ENCODE data around the gene TASP1. TPM values are rescaled to one million over a fixed set of nuclear protein-coding genes. Genes with fewer than 3 reads are reported as not detected.

Gene TASP1
- total RNA-seq, 1 donor from 2014 or later: 13.8 TPM

- Mint-ChIP-seq H3K4me1 (ENCODE audit: low read depth) (no peaks in the 10 kb centered on the region), H3K4me3 (no peak overlapping the region), H3K36me3 (ENCODE audit: low read depth) (no peaks in the 10 kb centered on the region), H3K27ac (no peak overlapping the region), H3K27me3 (ENCODE audit: insufficient read depth) (no peaks in the 10 kb centered on the region), H3K9me3 (no peaks in the 10 kb centered on the region)
- intact Hi-C loops (cut with micrococcal nuclease): loop anchor here (1.0 kb wide), 1 partner anchor 87 kb away; no protein-coding TSS in a partner anchor
- no peak for DNase-seq (ENCODE audit: low spot score)
Observed at GRCh38 chr20:13458860-13459451, 179.8 kb downstream of the TASP1 start.

GRCh38 chr20:13457487-13457886, 181.2 kb downstream of the TASP1 start:
- Mint-ChIP-seq H3K9me3 (peaks cover 4% of the 10 kb centered on the region), H3K27me3 (ENCODE audit: insufficient read depth) (no peaks in the 10 kb centered on the region), H3K4me3 (no peak overlapping the region), H3K36me3 (ENCODE audit: low read depth) (no peaks in the 10 kb centered on the region), H3K4me1 (ENCODE audit: low read depth) (no peaks in the 10 kb centered on the region), H3K27ac (no peak overlapping the region)
- no peak for DNase-seq (ENCODE audit: low spot score)
- intact Hi-C loops (cut with micrococcal nuclease): no loop called here

- intact Hi-C loops (cut with micrococcal nuclease): no loop called here
Observed at GRCh38 chr20:13455713-13456112, 183.0 kb downstream of the TASP1 start.

GRCh38 chr20:13453367-13453766, 185.4 kb downstream of the TASP1 start:
- no peaks in the 10 kb centered on the region for H3K4me1 Mint-ChIP-seq (ENCODE audit: low read depth)

More at GRCh38 chr20:13455713-13456112, 183.0 kb downstream of the TASP1 start:
- no peaks in the 10 kb centered on the region for H3K4me1 Mint-ChIP-seq (ENCODE audit: low read depth)
- no peak for DNase-seq (ENCODE audit: low spot score)
- H3K9me3 Mint-ChIP-seq: peaks cover 7% of the 10 kb centered on the region
- no peak overlapping the region for H3K4me3 Mint-ChIP-seq
- H3K27me3 Mint-ChIP-seq (ENCODE audit: insufficient read depth): no peaks in the 10 kb centered on the region
- H3K36me3 Mint-ChIP-seq (ENCODE audit: low read depth): no peaks in the 10 kb centered on the region
- H3K27ac Mint-ChIP-seq: no peak overlapping the region

GRCh38 chr20:13452470-13453124, 186.1 kb downstream of the TASP1 start:
- intact Hi-C loops (cut with micrococcal nuclease): no loop called here
- H3K27me3 Mint-ChIP-seq (ENCODE audit: insufficient read depth): no peaks in the 10 kb centered on the region
- no peak for DNase-seq (ENCODE audit: low spot score)
- H3K4me3 Mint-ChIP-seq: no peak overlapping the region
- no peak overlapping the region for H3K27ac Mint-ChIP-seq
- H3K4me1 Mint-ChIP-seq (ENCODE audit: low read depth): no peaks in the 10 kb centered on the region
- peaks cover 7% of the 10 kb centered on the region for H3K9me3 Mint-ChIP-seq
- H3K36me3 Mint-ChIP-seq (ENCODE audit: low read depth): no peaks in the 10 kb centered on the region

More at GRCh38 chr20:13453367-13453766, 185.4 kb downstream of the TASP1 start:
- H3K4me3 Mint-ChIP-seq: no peak overlapping the region
- intact Hi-C loops (cut with micrococcal nuclease): no loop called here
- no peaks in the 10 kb centered on the region for H3K27me3 Mint-ChIP-seq (ENCODE audit: insufficient read depth)
- no peak for DNase-seq (ENCODE audit: low spot score)
- H3K27ac Mint-ChIP-seq: no peak overlapping the region
- H3K36me3 Mint-ChIP-seq (ENCODE audit: low read depth): no peaks in the 10 kb centered on the region
- peaks cover 7% of the 10 kb centered on the region for H3K9me3 Mint-ChIP-seq

GRCh38 chr20:13449868-13450434, 188.8 kb downstream of the TASP1 start:
- Mint-ChIP-seq H3K27ac (no peak overlapping the region), H3K36me3 (ENCODE audit: low read depth) (no peaks in the 10 kb centered on the region), H3K4me3 (no peak overlapping the region), H3K9me3 (peaks cover 7% of the 10 kb centered on the region), H3K4me1 (ENCODE audit: low read depth) (no peaks in the 10 kb centered on the region), H3K27me3 (ENCODE audit: insufficient read depth) (no peaks in the 10 kb centered on the region)
- no peak for DNase-seq (ENCODE audit: low spot score)
- intact Hi-C loops (cut with micrococcal nuclease): no loop called here

GRCh38 chr20:13447385-13448180, 191.1 kb downstream of the TASP1 start:
- no peak overlapping the region for H3K27ac Mint-ChIP-seq
- H3K4me1 Mint-ChIP-seq (ENCODE audit: low read depth): no peaks in the 10 kb centered on the region
- peaks cover 3% of the 10 kb centered on the region for H3K9me3 Mint-ChIP-seq
- no peaks in the 10 kb centered on the region for H3K27me3 Mint-ChIP-seq (ENCODE audit: insufficient read depth)
- DNase-seq (ENCODE audit: low spot score): no peak
- H3K4me3 Mint-ChIP-seq: no peak overlapping the region
- no peaks in the 10 kb centered on the region for H3K36me3 Mint-ChIP-seq (ENCODE audit: low read depth)
- intact Hi-C loops (cut with micrococcal nuclease): no loop called here

GRCh38 chr20:13443690-13444089, 195.0 kb downstream of the TASP1 start:
- no peaks in the 10 kb centered on the region for H3K27me3 Mint-ChIP-seq (ENCODE audit: insufficient read depth)
- H3K4me1 Mint-ChIP-seq (ENCODE audit: low read depth): no peaks in the 10 kb centered on the region
- peaks cover 11% of the 10 kb centered on the region for H3K9me3 Mint-ChIP-seq
- H3K4me3 Mint-ChIP-seq: no peak overlapping the region
- no peak for DNase-seq (ENCODE audit: low spot score)
- peaks cover 3% of the 10 kb centered on the region for H3K36me3 Mint-ChIP-seq (ENCODE audit: low read depth)
- intact Hi-C loops (cut with micrococcal nuclease): no loop called here
- H3K27ac Mint-ChIP-seq: no peak overlapping the region

GRCh38 chr20:13442986-13443385, 195.7 kb downstream of the TASP1 start:
- H3K9me3 Mint-ChIP-seq: peaks cover 11% of the 10 kb centered on the region
- no peaks in the 10 kb centered on the region for H3K27me3 Mint-ChIP-seq (ENCODE audit: insufficient read depth)
- no peak for DNase-seq (ENCODE audit: low spot score)
- H3K4me3 Mint-ChIP-seq: no peak overlapping the region
- intact Hi-C loops (cut with micrococcal nuclease): no loop called here
- H3K36me3 Mint-ChIP-seq (ENCODE audit: low read depth): peaks cover 3% of the 10 kb centered on the region
- no peak overlapping the region for H3K27ac Mint-ChIP-seq
- no peaks in the 10 kb centered on the region for H3K4me1 Mint-ChIP-seq (ENCODE audit: low read depth)

- H3K4me1 Mint-ChIP-seq (ENCODE audit: low read depth): no peaks in the 10 kb centered on the region
- DNase-seq (ENCODE audit: low spot score): no peak
- no peaks in the 10 kb centered on the region for H3K27me3 Mint-ChIP-seq (ENCODE audit: insufficient read depth)
- no peak overlapping the region for H3K4me3 Mint-ChIP-seq
- peaks cover 11% of the 10 kb centered on the region for H3K9me3 Mint-ChIP-seq
- intact Hi-C loops (cut with micrococcal nuclease): no loop called here
- H3K36me3 Mint-ChIP-seq (ENCODE audit: low read depth): peaks cover 3% of the 10 kb centered on the region
- H3K27ac Mint-ChIP-seq: no peak overlapping the region
Observed at GRCh38 chr20:13441388-13441787, 197.3 kb downstream of the TASP1 start.

- DNase-seq (ENCODE audit: low spot score): no peak
- intact Hi-C loops (cut with micrococcal nuclease): no loop called here
- H3K27me3 Mint-ChIP-seq (ENCODE audit: insufficient read depth): no peaks in the 10 kb centered on the region
- H3K27ac Mint-ChIP-seq: no peak overlapping the region
- no peak overlapping the region for H3K4me3 Mint-ChIP-seq
- peaks cover 8% of the 10 kb centered on the region for H3K36me3 Mint-ChIP-seq (ENCODE audit: low read depth)
- H3K9me3 Mint-ChIP-seq: peaks cover 11% of the 10 kb centered on the region
- peaks cover under 1% of the 10 kb centered on the region for H3K4me1 Mint-ChIP-seq (ENCODE audit: low read depth)
Observed at GRCh38 chr20:13436530-13436929, 202.2 kb downstream of the TASP1 start.

GRCh38 chr20:13432126-13432525, 206.6 kb downstream of the TASP1 start:
- Mint-ChIP-seq H3K27ac (no peak overlapping the region), H3K36me3 (ENCODE audit: low read depth) (peaks cover 17% of the 10 kb centered on the region), H3K9me3 (peaks cover 8% of the 10 kb centered on the region), H3K4me1 (ENCODE audit: low read depth) (peaks cover 25% of the 10 kb centered on the region), H3K27me3 (ENCODE audit: insufficient read depth) (no peaks in the 10 kb centered on the region), H3K4me3 (no peak overlapping the region)
- DNase-seq (ENCODE audit: low spot score): no peak
- intact Hi-C loops (cut with micrococcal nuclease): loop anchor here (5.0 kb wide), 1 partner anchor 185 kb away; no protein-coding TSS in a partner anchor
